Skeletal muscle tissue (tissue), 4 donors: ENCODE measurements around the gene IFNGR2. TPM values are rescaled to one million over a fixed set of nuclear protein-coding genes. Genes with fewer than 3 reads are reported as not detected.
A peak's percentile ranks its signal among the peaks of the same experiment; 100 is the strongest.
"Not testable (repeated sequence)": the region's sequence is repeated elsewhere in the genome, so short reads cannot be mapped to it uniquely, and the experiment has no call there.

ENCODE experiments used
- H3K27ac ChIP-seq: one replicate; pipeline ENCODE4 v1.7.0; 2013; ENCODE audit warnings: mild to moderate bottlenecking, low read depth, low read length, inconsistent platforms
- H3K27me3 ChIP-seq, 3 donors: one replicate each; pipeline ENCODE4 v1.7.0; 2013; ENCODE audit warnings: low read length in 3 of 3; ENCODE audit not compliant: control insufficient read depth in 3 of 3, insufficient read depth in 3 of 3
- H3K36me3 ChIP-seq, 3 donors: one replicate each; pipeline ENCODE4 v1.7.0; 2013; ENCODE audit warnings: low read length in 3 of 3; ENCODE audit not compliant: control insufficient read depth in 3 of 3, insufficient read depth in 3 of 3
- H3K4me1 ChIP-seq, 3 donors: one replicate each; pipeline ENCODE4 v1.7.0; 2013; ENCODE audit warnings: low read length in 3 of 3, mild to moderate bottlenecking in 3 of 3; ENCODE audit not compliant: control insufficient read depth in 3 of 3, insufficient read depth in 3 of 3
- H3K4me3 ChIP-seq, 3 donors: one replicate each; pipeline ENCODE4 v1.7.0; 2013; ENCODE audit warnings: low read length in 3 of 3
- H3K9ac ChIP-seq, 3 donors: one replicate each; pipeline ENCODE4 v1.7.0; 2013; ENCODE audit warnings: low read length in 3 of 3, mild to moderate bottlenecking in 3 of 3, moderate library complexity in 2 of 3, low read depth in 1 of 3
- H3K9me3 ChIP-seq, 3 donors: one replicate each; pipeline ENCODE4 v1.7.0; 2013; ENCODE audit warnings: low read length in 3 of 3; ENCODE audit not compliant: control insufficient read depth in 3 of 3
- total RNA-seq: library from RNA; depleted of rRNA; stranded (reverse); fragments of >200 nt; gene quantifications from one replicate; pipeline ENCODE4 v1.2.3, GENCODE V29; 2014
- donor health status: Osteomylitis.

Gene IFNGR2, protein sequence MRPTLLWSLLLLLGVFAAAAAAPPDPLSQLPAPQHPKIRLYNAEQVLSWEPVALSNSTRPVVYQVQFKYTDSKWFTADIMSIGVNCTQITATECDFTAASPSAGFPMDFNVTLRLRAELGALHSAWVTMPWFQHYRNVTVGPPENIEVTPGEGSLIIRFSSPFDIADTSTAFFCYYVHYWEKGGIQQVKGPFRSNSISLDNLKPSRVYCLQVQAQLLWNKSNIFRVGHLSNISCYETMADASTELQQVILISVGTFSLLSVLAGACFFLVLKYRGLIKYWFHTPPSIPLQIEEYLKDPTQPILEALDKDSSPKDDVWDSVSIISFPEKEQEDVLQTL
- total RNA-seq: 43.8 TPM

DNA sequence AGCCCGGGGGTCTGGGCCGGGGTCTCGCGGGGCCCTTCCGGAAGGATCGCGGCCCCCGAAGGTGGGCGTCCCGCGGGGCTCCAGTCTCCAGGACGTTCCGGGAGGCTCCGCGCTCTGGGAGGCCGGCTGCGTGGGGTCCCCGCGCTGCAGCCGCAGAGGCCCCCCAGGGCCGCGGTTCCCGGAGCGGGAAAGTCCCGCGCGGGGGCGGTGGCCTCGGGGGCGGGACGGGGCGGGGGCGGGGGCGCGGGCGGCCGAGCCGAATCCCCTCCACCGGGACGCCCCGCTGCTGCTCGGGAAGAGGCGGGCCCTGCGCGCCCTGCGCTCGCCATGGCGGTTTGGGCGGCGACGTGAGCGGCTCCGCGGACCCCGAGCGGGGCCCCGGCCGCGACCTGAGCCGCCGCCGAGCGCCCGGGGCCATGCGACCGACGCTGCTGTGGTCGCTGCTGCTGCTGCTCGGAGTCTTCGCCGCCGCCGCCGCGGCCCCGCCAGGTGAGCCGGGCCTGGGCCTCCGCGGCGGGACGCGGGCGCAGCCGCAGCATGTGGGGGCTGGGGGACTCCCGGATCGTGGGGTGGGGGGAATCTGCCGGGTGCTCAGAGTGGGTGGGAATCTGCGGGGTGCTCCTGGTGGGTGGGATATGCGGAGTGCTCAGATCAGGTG is at the start of gene IFNGR2:
Gene IFNGR2 (plus strand): TSS at position 286 of the 658 bp plus-strand sequence. CDS start 131 bp downstream, at position 417.
- Histone ChIP-seq H3K4me1 (peaks cover 8 to 21% (median 14%) of the 10 kb centered on the region in 3 donors), H3K36me3 (no peaks in the 10 kb centered on the region), H3K9me3 (no peaks in the 10 kb centered on the region), H3K9ac (peak within 1 kb of the TSS; percentile 43 to 88 (median 87)), H3K27ac (peak within 1 kb of the TSS; percentile 91), H3K4me3 (peak within 1 kb of the TSS; percentile 62 to 81 (median 78)), H3K27me3 (no peaks in the 10 kb centered on the region)

DNA sequence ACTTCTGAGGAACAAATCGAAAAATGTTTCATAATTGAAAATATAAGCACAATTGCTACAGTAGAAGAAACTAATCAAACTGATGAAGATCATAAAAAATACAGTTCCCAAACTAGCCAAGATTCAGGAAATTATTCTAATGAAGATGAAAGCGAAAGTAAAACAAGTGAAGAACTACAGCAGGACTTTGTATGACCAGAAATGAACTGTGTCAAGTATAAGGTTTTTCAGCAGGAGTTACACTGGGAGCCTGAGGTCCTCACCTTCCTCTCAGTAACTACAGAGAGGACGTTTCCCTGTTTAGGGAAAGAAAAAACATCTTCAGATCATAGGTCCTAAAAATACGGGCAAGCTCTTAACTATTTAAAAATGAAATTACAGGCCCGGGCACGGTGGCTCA is 47.9 kb upstream of the IFNGR2 start:
- Histone ChIP-seq H3K27ac (no peak overlapping the region), H3K9ac (no peak overlapping the region), H3K4me3 (no peak overlapping the region), H3K9me3 (no peaks in the 10 kb centered on the region), H3K36me3 (peaks cover 19 to 29% (median 21%) of the 10 kb centered on the region in 3 donors), H3K4me1 (no peaks in the 10 kb centered on the region), H3K27me3 (no peaks in the 10 kb centered on the region)

DNA sequence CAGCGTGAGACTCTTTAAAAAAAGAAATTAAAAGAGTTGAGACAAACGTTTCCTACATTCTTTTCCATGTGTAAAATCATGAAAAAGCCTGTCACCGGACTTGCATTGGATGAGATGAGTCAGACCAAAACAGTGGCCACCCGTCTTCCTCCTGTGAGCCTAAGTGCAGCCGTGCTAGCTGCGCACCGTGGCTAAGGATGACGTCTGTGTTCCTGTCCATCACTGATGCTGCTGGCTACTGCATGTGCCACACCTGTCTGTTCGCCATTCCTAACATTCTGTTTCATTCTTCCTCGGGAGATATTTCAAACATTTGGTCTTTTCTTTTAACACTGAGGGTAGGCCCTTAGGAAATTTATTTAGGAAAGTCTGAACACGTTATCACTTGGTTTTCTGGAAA is 47.2 kb upstream of the IFNGR2 start:
- no peak overlapping the region for H3K27ac ChIP-seq
- H3K4me3 ChIP-seq: no peak overlapping the region
- no peaks in the 10 kb centered on the region for H3K9me3 ChIP-seq
- H3K36me3 ChIP-seq: peaks cover 19 to 25% (median 21%) of the 10 kb centered on the region in 3 donors
- H3K9ac ChIP-seq: no peak overlapping the region
- H3K27me3 ChIP-seq: no peaks in the 10 kb centered on the region
- H3K4me1 ChIP-seq: peaks cover 3 to 5% (median 4%) of the 10 kb centered on the region in 3 donors

DNA sequence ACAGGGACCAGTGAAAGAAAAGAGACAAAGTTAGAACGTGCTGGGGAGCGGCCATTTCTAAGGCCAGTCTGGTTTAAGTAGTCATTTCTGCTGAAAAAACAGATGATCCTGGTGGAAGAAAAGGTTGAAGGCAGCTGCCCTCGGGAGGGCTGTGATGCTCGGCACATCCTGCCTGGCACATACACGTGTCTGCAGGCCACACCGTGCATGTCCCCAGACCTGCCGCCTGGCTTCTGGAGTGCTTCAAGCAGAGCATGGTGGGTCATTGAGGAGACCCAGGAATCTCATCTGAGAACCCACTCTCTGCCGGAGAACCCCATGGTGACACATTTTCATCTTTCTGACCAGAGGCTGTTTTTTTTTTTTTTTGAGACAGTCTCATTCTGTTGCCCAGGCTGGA is 46.0 kb upstream of the IFNGR2 start:
- Histone ChIP-seq H3K27ac (no peak overlapping the region), H3K9me3 (no peaks in the 10 kb centered on the region), H3K27me3 (no peaks in the 10 kb centered on the region), H3K36me3 (peaks cover 17 to 19% (median 18%) of the 10 kb centered on the region in 3 donors), H3K9ac (no peak overlapping the region), H3K4me1 (peaks cover 14 to 16% (median 16%) of the 10 kb centered on the region in 3 donors), H3K4me3 (no peak overlapping the region)

DNA sequence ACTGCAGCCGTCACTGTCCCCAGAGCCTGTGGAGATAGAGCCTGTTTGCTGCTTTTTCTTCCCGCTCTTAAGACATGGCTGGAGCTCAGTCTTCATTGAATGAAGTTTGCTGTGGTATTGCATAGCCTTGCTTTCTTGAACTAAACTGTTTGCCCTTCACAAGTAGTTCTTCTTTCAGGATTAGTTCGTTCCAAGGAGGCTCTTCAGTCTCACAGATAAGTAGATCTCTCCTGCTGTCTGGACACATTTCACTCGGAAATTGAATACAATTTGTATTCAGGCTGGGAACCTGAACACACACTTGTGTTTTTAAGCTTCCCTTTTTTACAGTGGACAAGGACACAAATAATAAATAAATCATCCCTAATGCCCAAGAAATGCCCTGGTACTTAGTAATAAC is 43.8 kb upstream of the IFNGR2 start:
- Histone ChIP-seq H3K36me3 (peaks cover 14 to 18% (median 16%) of the 10 kb centered on the region in 3 donors), H3K9me3 (no peaks in the 10 kb centered on the region), H3K4me1 (peaks cover 16 to 19% (median 17%) of the 10 kb centered on the region in 3 donors), H3K4me3 (no peak overlapping the region), H3K9ac (no peak overlapping the region), H3K27ac (no peak overlapping the region), H3K27me3 (no peaks in the 10 kb centered on the region)

DNA sequence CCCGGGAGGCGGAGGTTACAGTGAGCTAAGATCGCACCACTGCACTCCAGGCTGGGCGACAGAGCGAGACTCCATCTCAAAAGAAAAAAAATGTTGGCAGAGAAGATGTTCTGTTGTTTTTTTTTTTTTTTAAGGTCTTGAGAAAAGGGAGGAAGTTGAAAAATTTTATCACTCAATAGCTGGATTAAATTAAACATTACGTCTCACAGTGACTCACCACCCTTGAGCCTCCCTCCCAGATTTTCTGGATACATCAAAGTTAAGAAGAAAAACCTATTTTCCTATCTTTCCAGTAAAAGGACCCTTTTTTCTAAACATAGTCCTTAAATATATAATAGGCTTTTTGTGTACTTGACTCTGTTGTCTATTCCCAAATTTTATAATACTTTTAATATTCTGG is 42.9 kb upstream of the IFNGR2 start:
- no peaks in the 10 kb centered on the region for H3K9me3 ChIP-seq
- H3K9ac ChIP-seq: no peak overlapping the region
- peaks cover 16 to 19% (median 17%) of the 10 kb centered on the region in 3 donors for H3K4me1 ChIP-seq
- H3K4me3 ChIP-seq: no peak overlapping the region
- H3K27me3 ChIP-seq: no peaks in the 10 kb centered on the region
- no peak overlapping the region for H3K27ac ChIP-seq
- peaks cover 12 to 16% (median 15%) of the 10 kb centered on the region in 3 donors for H3K36me3 ChIP-seq

DNA sequence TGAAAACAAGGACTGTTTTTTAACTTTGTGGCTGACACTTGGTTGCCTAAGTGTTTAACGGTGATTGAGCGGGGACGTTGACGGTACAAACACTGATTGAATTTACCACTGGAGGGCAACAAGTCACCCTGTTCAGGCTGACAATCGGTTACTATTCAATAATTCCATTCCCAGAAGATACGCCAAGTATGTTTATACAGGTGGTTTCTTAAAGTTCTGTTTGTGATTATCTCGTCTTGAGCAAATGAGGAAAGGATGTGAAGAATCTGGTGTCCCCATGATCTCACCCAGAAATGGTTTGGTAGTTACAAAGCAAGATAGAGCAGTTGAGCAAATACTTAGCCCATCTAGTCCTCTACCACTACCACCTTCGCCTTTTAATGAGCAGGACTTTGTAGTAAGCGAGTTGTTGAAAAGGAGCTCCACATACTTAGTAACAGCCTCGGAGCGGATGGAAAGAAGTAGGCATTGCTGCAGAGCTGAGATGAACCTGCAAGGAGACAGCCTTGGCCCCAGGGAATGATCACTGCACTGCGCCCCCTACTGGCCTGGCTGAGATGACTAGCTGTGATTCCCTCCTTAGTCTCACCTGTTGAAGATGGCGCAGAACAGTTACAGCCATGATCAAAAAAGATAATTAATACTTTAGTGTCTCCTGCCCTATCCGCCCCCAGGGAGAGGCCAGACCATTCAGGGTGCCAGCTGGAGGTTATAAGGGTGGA is 42.2 kb upstream of the IFNGR2 start:
- Histone ChIP-seq H3K4me1 (peaks cover 16 to 19% (median 17%) of the 10 kb centered on the region in 3 donors), H3K27me3 (no peaks in the 10 kb centered on the region), H3K4me3 (peak overlapping the region; percentile 28 to 63 (median 48)), H3K9ac (peak overlapping the region in 1 of 3 donors; percentile 60), H3K36me3 (peaks cover 9 to 14% (median 9%) of the 10 kb centered on the region in 3 donors), H3K27ac (no peak overlapping the region), H3K9me3 (no peaks in the 10 kb centered on the region)

DNA sequence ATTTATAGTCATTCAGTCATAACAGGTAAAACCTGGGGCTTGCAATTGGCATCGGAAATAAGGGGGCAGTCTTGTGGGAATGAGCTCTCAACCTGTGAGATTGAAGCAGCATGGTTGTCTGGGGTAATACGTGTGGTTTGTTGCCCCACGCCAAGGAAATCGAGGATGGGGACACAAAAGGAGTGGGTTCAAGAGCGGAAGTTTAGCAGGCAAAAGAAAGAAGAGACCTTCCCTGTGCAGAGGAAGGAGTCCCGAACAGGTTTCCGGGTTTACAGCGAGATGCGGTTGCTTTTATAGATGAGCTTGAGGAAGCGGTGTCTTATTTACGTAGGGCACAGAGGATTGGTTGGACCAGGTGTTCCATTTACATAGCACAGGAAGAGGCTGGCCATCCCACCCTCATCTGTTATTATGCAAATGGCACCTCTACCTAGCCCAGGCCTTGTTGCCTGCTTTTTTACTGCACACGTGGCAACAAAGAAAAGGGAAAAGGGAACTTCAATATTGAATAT is 41.1 kb upstream of the IFNGR2 start:
- Histone ChIP-seq H3K27ac (peak overlapping the region; percentile 45), H3K27me3 (no peaks in the 10 kb centered on the region), H3K4me3 (peak overlapping the region; percentile 28 to 40 (median 31)), H3K9me3 (peaks cover 0 to 1% (median under 1%) of the 10 kb centered on the region in 3 donors), H3K9ac (peak overlapping the region in 1 of 3 donors; percentile 60), H3K4me1 (peaks cover 16 to 19% (median 17%) of the 10 kb centered on the region in 3 donors), H3K36me3 (peaks cover 4 to 10% (median 6%) of the 10 kb centered on the region in 3 donors)

DNA sequence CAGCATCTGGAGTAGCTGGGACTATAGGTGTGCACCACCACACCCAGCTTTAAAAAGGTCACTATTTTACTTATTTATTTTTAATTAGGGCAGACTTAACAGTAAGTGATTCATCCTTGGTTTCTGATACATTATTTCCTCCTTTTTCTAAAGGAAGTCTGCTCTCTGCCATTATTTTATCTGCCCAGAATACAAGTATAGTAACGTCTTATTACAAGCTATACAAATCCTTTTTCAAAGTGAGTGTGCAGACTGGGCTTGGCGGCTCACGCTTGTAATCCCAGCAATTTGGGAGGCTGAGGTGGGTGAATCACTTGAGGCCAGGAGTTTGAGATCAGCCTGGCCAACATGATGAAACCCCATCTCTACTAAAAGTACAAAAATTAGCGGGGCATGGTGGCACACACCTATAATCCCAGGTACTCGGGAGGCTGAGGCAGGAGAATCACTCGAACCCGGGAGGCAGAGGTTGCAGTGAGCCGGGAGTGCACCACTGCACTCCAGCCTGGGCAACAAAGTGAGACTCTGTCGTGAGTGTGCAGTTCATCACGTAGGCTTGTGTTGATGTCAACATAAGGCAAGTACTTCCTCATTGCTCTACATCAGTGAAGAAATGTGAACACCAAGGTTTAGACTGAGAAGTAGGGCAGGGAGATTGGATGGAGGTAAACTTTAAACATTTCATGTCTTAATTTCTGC is 39.2 kb upstream of the IFNGR2 start:
- H3K9me3 ChIP-seq, H3K36me3 ChIP-seq, H3K27ac ChIP-seq, H3K9ac ChIP-seq, H3K4me3 ChIP-seq, H3K27me3 ChIP-seq: not testable (repeated sequence)
- H3K4me1 ChIP-seq: peaks cover 16 to 19% (median 17%) of the 10 kb centered on the region in 3 donors
